Gastroesophageal sphincter (tissue), 4 donors: ENCODE measurements around the gene PIGS. TPM values are rescaled to one million over a fixed set of nuclear protein-coding genes. Genes with fewer than 3 reads are reported as not detected.

Source experiments
- ATAC-seq: fragments of 150-250 bp; one replicate; pipeline ENCODE4 v1.9.1; 2016; ENCODE audit warnings: mild to moderate bottlenecking, moderate library complexity
- H3K27ac ChIP-seq, 4 donors: fragments of 200-600 bp; sonication (generic) in 3 of 4; 1 replicate in 3 of 4; 2 replicates in 1 of 4; pipeline ENCODE4 v1.5.1; 2016 to 2019
- H3K27me3 ChIP-seq: fragments of 200-600 bp; sonication (generic); one replicate; pipeline ENCODE4 v1.5.1; 2019
- H3K36me3 ChIP-seq, 2 donors: fragments of 200-600 bp; sonication (generic); one replicate each; pipeline ENCODE4 v1.5.1; 2019; ENCODE audit warnings: control low read depth in 1 of 2
- H3K4me1 ChIP-seq, 3 donors: fragments of 200-600 bp; sonication (generic); 1 replicate in 2 of 3; 2 replicates in 1 of 3; pipeline ENCODE4 v1.5.1; 2016 to 2019; ENCODE audit warnings: control low read depth in 2 of 3
- H3K4me3 ChIP-seq, 2 donors: fragments of 200-600 bp; sonication (generic); one replicate each; pipeline ENCODE4 v1.5.1; 2019; ENCODE audit warnings: mild to moderate bottlenecking in 1 of 2, moderate library complexity in 1 of 2
- H3K9me3 ChIP-seq, 3 donors: fragments of 200-600 bp; sonication (generic); one replicate each; pipeline ENCODE4 v1.5.1; 2017 to 2019; ENCODE audit warnings: control low read depth in 2 of 3
- CTCF ChIP-seq, 4 experiments: fragments of 200-600 bp in 2 of 4; fragments of 450-650 bp in 2 of 4; sonication (generic) in 1 of 4; IDR thresholded peaks; one replicate each; pipeline ENCODE4 v1.5.1; 2017 to 2019; ENCODE audit warnings: antibody characterized with exemption in 4 of 4, mild to moderate bottlenecking in 2 of 4, moderate library complexity in 2 of 4
- EP300 ChIP-seq: sonication (generic); formaldehyde crosslinking; IDR thresholded peaks from one replicate; pipeline ENCODE4 v1.6.1; 2017; ENCODE audit warnings: antibody characterized with exemption, mild to moderate bottlenecking
- POLR2A ChIP-seq, 2 donors: fragments of 450-650 bp; IDR thresholded peaks; one replicate each; pipeline ENCODE4 v1.6.1; 2017; ENCODE audit warnings: antibody characterized with exemption in 2 of 2, mild to moderate bottlenecking in 2 of 2, moderate library complexity in 1 of 2
- POLR2AphosphoS5 ChIP-seq: sonication (generic); formaldehyde crosslinking; IDR thresholded peaks from one replicate; pipeline ENCODE4 v1.6.1; 2017; ENCODE audit warnings: antibody characterized with exemption
- WGBS, 2 donors: methylation state at CpG; one replicate each; pipeline ENCODE4 v1.1.5; 2018; ENCODE audit warnings: low coverage in 1 of 2; 5-methylcytosine and 5-hydroxymethylcytosine counted together
- total RNA-seq, 4 donors: library from RNA; depleted of rRNA; stranded (reverse); fragments of >200 nt; gene quantifications; one replicate each; pipeline ENCODE4 v1.1.0, GENCODE V29; 2016

Gene PIGS
- total RNA-seq, 4 donors from 2014 or later = 40.8 to 90.4 (median 64.5) TPM

- ATAC-seq = no peak
- WGBS, 2 donors = 21 to 44% methylated on average over 2 to 4 of the region's 10 CpGs
- peaks cover 0 to 48% of the 10 kb centered on the region in 2 donors for H3K36me3 ChIP-seq
- H3K4me1 ChIP-seq = peaks cover 0 to 50% (median 16%) of the 10 kb centered on the region in 3 donors
- H3K27me3 ChIP-seq = no peaks in the 10 kb centered on the region
- TF ChIP-seq POLR2AphosphoS5 (no peak), POLR2A (IDR thresholded peaks at IDR 0.05) (no peak), CTCF (IDR thresholded peaks at IDR 0.05) (no peak), EP300 (no peak)
- H3K9me3 ChIP-seq = no peaks in the 10 kb centered on the region
- peak overlapping the region in 3 of 4 donors; percentile 78 to 80 (median 79) for H3K27ac ChIP-seq
- peak overlapping the region; percentile 88 to 91 for H3K4me3 ChIP-seq
These were observed 19.7 kb downstream of the PIGS start for GRCh38 chr17:28551421-28552175.

GRCh38 chr17:28550858-28551257 lies 20.5 kb downstream of the PIGS start:
- Histone ChIP-seq H3K9me3 (no peaks in the 10 kb centered on the region), H3K4me3 (no peak overlapping the region), H3K4me1 (peaks cover 0 to 50% (median 16%) of the 10 kb centered on the region in 3 donors), H3K27ac (no peak overlapping the region), H3K36me3 (peaks cover 0 to 47% of the 10 kb centered on the region in 2 donors), H3K27me3 (no peaks in the 10 kb centered on the region)
- ATAC-seq = no peak
- WGBS, 2 donors = no CpG with 5 or more reads among the region's 1 CpG
- TF ChIP-seq POLR2A (IDR thresholded peaks at IDR 0.05) (no peak), CTCF (IDR thresholded peaks at IDR 0.05) (no peak), POLR2AphosphoS5 (no peak)

GRCh38 chr17:28549236-28550132 lies 21.8 kb downstream of the PIGS start:
- Histone ChIP-seq H3K27ac (no peak overlapping the region), H3K4me3 (no peak overlapping the region), H3K9me3 (no peaks in the 10 kb centered on the region), H3K36me3 (peaks cover 0 to 33% of the 10 kb centered on the region in 2 donors), H3K4me1 (peaks cover 0 to 50% (median 16%) of the 10 kb centered on the region in 3 donors), H3K27me3 (no peaks in the 10 kb centered on the region)
- no peak for ATAC-seq
- 83 to 86% methylated on average over 1 to 2 of the region's 3 CpGs for WGBS, 2 donors
- TF ChIP-seq POLR2A (IDR thresholded peaks at IDR 0.05) (no peak), POLR2AphosphoS5 (no peak), CTCF (IDR thresholded peaks at IDR 0.05) (no peak), EP300 (no peak)

- TF ChIP-seq POLR2A (IDR thresholded peaks at IDR 0.05) (no peak), EP300 (no peak), POLR2AphosphoS5 (no peak), CTCF (IDR thresholded peaks at IDR 0.05) (no peak)
- H3K36me3 ChIP-seq = peaks cover 0 to 24% of the 10 kb centered on the region in 2 donors
- H3K27ac ChIP-seq = no peak overlapping the region
- 100% methylated on average over 1 to 2 of the region's 6 CpGs for WGBS, 2 donors
- no peaks in the 10 kb centered on the region for H3K9me3 ChIP-seq
- H3K4me1 ChIP-seq = peaks cover 0 to 50% (median 16%) of the 10 kb centered on the region in 3 donors
- no peaks in the 10 kb centered on the region for H3K27me3 ChIP-seq
- ATAC-seq = no peak
- no peak overlapping the region for H3K4me3 ChIP-seq
These were observed 22.8 kb downstream of the PIGS start for GRCh38 chr17:28548417-28549130.
